ENCODE results near the gene KNDC1. TPM values are rescaled to one million over a fixed set of nuclear protein-coding genes. Genes with fewer than 3 reads are reported as not detected.

The KNDC1 gene
- total RNA-seq, 2 donors from 2014 or later, result 1.5 to 10.8 TPM

DNA sequence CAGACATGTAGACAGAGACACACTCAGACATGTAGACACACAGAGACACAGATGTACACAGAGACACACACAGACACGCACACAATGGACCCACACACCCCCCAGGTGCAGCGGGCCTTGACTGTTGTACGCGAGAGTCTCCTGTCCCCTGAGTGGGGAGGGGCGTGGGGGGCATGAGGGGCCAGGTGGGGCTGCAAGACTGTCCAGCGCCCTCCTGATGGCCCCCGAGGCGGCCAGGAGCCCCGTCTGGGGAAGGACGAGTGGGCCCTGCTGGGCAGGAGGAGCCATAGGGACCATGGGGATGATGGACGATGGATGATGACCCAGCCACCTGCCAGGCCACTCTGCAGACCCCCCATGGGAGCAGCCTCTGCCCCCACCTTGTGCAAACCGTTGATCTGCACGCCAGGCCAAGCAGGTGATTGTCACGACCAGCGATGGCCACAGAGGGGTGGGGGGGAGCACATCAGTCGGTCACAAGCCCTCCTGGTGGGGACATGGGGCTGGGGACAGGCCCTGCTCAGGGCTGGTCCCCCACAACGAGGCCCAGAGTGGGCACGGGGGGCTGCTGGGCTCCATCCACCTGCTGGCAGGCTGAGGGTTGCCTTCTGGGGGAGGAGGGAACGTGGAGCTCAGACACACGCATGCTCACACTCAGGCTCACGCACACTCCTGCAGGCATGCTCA, 89.2 kb downstream of the KNDC1 start:
- DNase-seq (ENCODE audit: low spot score), result no peak
- H3K27ac ChIP-seq, result no peak overlapping the region
- H3K36me3 ChIP-seq, result no peaks in the 10 kb centered on the region
- H3K4me1 ChIP-seq (replicated peaks), result no peaks in the 10 kb centered on the region
- H3K27me3 ChIP-seq (replicated peaks; ENCODE audit: insufficient read depth), result peaks cover 7% of the 10 kb centered on the region
- WGBS, result 67% methylated on average over 21 of the region's 21 CpGs
- no peak for TF ChIP-seq POLR2A (IDR thresholded peaks at IDR 0.05)
- no peak for TF ChIP-seq POLR2AphosphoS5 (IDR thresholded peaks at IDR 0.05)
- no peak for TF ChIP-seq CTCF (IDR thresholded peaks at IDR 0.05)
- no peaks in the 10 kb centered on the region for H3K9me3 ChIP-seq
- no peak overlapping the region for H3K4me3 ChIP-seq
- intact Hi-C loops (cut with DNase I), result no loop called here

DNA sequence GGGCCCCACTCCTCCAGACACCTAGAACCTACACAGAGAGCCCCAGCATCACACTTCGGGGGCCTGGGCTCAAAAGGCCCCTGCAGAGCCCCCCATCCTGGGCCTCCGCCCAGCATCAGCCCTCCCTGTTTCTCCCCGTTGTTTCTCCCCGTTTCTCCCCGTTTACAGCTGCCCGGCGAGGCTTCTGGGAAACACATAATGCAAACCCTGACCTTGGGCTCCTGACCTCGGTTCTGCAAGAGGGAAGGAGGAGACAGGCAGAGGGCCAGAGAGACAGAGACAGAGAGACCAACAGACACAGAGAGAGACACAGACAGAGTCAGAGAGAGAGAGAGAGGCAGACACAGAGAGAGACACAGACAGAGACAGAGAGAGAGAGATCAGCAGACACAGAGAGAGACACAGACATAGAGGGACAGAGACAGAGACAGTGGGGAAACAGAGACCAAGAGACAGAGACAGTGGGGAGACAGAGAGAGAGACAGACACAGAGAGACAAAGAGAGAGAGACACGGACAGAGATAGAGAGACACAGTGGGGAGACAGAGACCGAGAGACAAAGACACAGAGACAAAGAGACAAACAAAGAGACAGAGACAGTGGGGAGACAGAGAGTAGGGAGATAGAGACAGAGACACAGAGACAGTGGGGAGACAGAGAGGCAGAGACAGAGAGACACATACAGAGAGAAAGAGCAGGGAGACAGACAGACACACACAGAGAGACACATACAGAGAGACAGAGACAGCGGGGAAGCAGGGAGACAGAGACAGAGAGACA, 90.1 kb downstream of the KNDC1 start:
- H3K27me3 ChIP-seq (replicated peaks; ENCODE audit: insufficient read depth), result peaks cover 7% of the 10 kb centered on the region
- no peaks in the 10 kb centered on the region for H3K4me1 ChIP-seq (replicated peaks)

GRCh38 chr10:133251388-133252222, 91.6 kb downstream of the KNDC1 start:
- WGBS, result 62% methylated on average over 28 of the region's 28 CpGs
- intact Hi-C loops (cut with DNase I), result no loop called here
- no peaks in the 10 kb centered on the region for H3K9me3 ChIP-seq
- no peak overlapping the region for H3K27ac ChIP-seq
- no peaks in the 10 kb centered on the region for H3K4me1 ChIP-seq (replicated peaks)
- TF ChIP-seq POLR2AphosphoS5 (IDR thresholded peaks at IDR 0.05) (no peak), CTCF (IDR thresholded peaks at IDR 0.05) (no peak), POLR2A (IDR thresholded peaks at IDR 0.05) (no peak)
- DNase-seq (ENCODE audit: low spot score), result no peak
- H3K4me3 ChIP-seq, result no peak overlapping the region
- peaks cover 5% of the 10 kb centered on the region for H3K27me3 ChIP-seq (replicated peaks; ENCODE audit: insufficient read depth)
- H3K36me3 ChIP-seq, result no peaks in the 10 kb centered on the region

More for the DNA sequence above, 90.1 kb downstream of the KNDC1 start:
- Histone ChIP-seq H3K9me3 (no peaks in the 10 kb centered on the region), H3K36me3 (no peaks in the 10 kb centered on the region), H3K4me3 (no peak overlapping the region), H3K27ac (no peak overlapping the region)
- TF ChIP-seq POLR2AphosphoS5 (IDR thresholded peaks at IDR 0.05) (no peak), POLR2A (IDR thresholded peaks at IDR 0.05) (no peak), CTCF (IDR thresholded peaks at IDR 0.05) (no peak)
- intact Hi-C loops (cut with DNase I), result no loop called here
- no peak for DNase-seq (ENCODE audit: low spot score)
- WGBS, result 53% methylated on average over 11 of the region's 11 CpGs

DNA sequence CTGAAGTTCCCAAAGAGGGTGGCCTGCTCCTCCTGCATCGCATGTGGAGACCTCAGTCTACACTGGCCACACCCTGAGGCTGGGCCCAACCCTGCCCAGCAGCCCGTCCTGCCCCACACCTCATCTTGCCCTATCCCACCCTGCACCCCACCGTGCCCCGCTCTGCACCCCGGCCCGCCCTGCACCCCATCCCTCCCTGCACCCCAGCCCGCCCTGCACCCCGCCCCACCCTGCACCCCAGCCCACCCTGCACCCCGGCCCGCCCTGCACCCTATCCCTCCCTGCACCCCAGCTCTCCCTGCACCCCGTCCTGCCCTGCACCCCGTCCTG, 92.2 kb downstream of the KNDC1 start:
- H3K27me3 ChIP-seq (replicated peaks; ENCODE audit: insufficient read depth), result peaks cover 5% of the 10 kb centered on the region
- no peak for DNase-seq (ENCODE audit: low spot score)
- no peaks in the 10 kb centered on the region for H3K36me3 ChIP-seq
- TF ChIP-seq POLR2A (IDR thresholded peaks at IDR 0.05) (no peak), POLR2AphosphoS5 (IDR thresholded peaks at IDR 0.05) (no peak)
- intact Hi-C loops (cut with DNase I), result no loop called here
- peaks cover 2% of the 10 kb centered on the region for H3K4me1 ChIP-seq (replicated peaks)
- WGBS, result 80% methylated on average over 12 of the region's 12 CpGs
- no peak overlapping the region for H3K27ac ChIP-seq
- H3K9me3 ChIP-seq, result no peaks in the 10 kb centered on the region
- no peak overlapping the region for H3K4me3 ChIP-seq

GRCh38 chr10:133253361-133253955, 93.4 kb downstream of the KNDC1 start:
- H3K27ac ChIP-seq, result no peak overlapping the region
- H3K27me3 ChIP-seq (replicated peaks; ENCODE audit: insufficient read depth), result peaks cover 2% of the 10 kb centered on the region
- intact Hi-C loops (cut with DNase I), result no loop called here
- no peak for DNase-seq (ENCODE audit: low spot score)
- no peaks in the 10 kb centered on the region for H3K36me3 ChIP-seq
- 89% methylated on average over 22 of the region's 22 CpGs for WGBS
- no peak overlapping the region for H3K4me3 ChIP-seq
- no peak for TF ChIP-seq CTCF (IDR thresholded peaks at IDR 0.05)
- TF ChIP-seq POLR2AphosphoS5 (IDR thresholded peaks at IDR 0.05), result no peak
- TF ChIP-seq POLR2A (IDR thresholded peaks at IDR 0.05), result no peak
- no peaks in the 10 kb centered on the region for H3K9me3 ChIP-seq
- H3K4me1 ChIP-seq (replicated peaks), result peaks cover 12% of the 10 kb centered on the region
